AG04450 (cell line): Measurements from ENCODE around the gene SDHAF4. TPM values are rescaled to one million over a fixed set of nuclear protein-coding genes. Genes with fewer than 3 reads are reported as not detected.
"Not testable (repeated sequence)": the region's sequence is repeated elsewhere in the genome, so short reads cannot be mapped to it uniquely, and the experiment has no call there.

Experiments
- CTCF ChIA-PET: fragments of 300-600, 350-600 bp; formaldehyde crosslinking; extraction: SDS; loops from one replicate; lab custom pipeline; 2022; ENCODE audit warnings: antibody characterized with exemption, inconsistent platforms; lab: Charles Lee
- POLR2A ChIA-PET: fragments of 350-600 bp; formaldehyde crosslinking; extraction: SDS; loops from one replicate; lab custom pipeline; 2021; ENCODE audit warnings: antibody characterized with exemption, inconsistent platforms; lab: Yijun Ruan, JAX
- DNase-seq: peaks from one replicate; pipeline ENCODE4 v3.0.0-alpha.2; 2011; ENCODE audit warnings: low read depth, low spot score
- H3K27ac ChIP-seq: one replicate; pipeline ENCODE4 v1.5.1; 2012; ENCODE audit warnings: low read depth, low read length, control low read depth
- H3K27me3 ChIP-seq: one replicate; pipeline ENCODE4 v1.6.0; 2012; ENCODE audit warnings: low read length; ENCODE audit not compliant: control insufficient read depth, insufficient read depth
- H3K4me3 ChIP-seq: 2 replicates; pipeline ENCODE4 v1.5.1; 2011; ENCODE audit warnings: mild to moderate bottlenecking, low read depth, low read length, control low read depth
- H3K9me3 ChIP-seq: 2 replicates; pipeline ENCODE4 v1.5.1; 2012; ENCODE audit warnings: low read length; ENCODE audit not compliant: control insufficient read depth, insufficient read depth
- polyA plus RNA-seq: library from polyadenylated mRNA; depleted of rRNA; stranded (reverse); fragments of >200 nt; gene quantifications from 2 replicates; pipeline ENCODE4 v1.2.3, GENCODE V29; 2011
- TF ChIP-seq, protein P1 (sequence below): IDR thresholded peaks from 2 replicates; pipeline ENCODE4 v1.5.1; 2011; ENCODE audit warnings: low read depth, low read length, control low read depth, inconsistent platforms

SDHAF4 gene
- polyA plus RNA-seq, 1 experiment, result 8.3 TPM

DNA sequence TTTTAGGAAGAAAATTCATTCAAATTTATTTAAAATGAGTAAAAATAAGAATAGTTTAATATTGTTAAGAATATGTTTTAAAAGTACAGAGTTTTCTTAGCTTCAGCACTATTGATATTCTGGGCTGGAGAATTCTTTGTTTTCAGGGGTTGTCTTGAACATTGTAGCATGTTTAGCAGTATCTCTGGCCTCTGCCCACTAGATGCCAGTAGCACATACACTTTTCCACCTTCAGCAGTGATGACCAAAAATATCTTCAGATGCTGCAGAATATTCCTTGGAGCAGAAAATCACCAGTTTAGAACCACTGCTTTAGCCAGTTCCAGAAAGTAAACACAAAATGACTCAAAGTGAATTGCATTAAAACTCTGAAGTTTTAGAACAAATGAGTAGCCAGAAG is 19.4 kb upstream of the SDHAF4 start:
- ChIA-PET POLR2A (no interaction called here), CTCF (interaction anchor here (0.7 to 4.7 kb wide), 9 partner anchors 21 to 466 kb away, joined by 3 to 24 read pairs (median 3); no protein-coding TSS in a partner anchor)
- TF ChIP-seq, protein P1, sequence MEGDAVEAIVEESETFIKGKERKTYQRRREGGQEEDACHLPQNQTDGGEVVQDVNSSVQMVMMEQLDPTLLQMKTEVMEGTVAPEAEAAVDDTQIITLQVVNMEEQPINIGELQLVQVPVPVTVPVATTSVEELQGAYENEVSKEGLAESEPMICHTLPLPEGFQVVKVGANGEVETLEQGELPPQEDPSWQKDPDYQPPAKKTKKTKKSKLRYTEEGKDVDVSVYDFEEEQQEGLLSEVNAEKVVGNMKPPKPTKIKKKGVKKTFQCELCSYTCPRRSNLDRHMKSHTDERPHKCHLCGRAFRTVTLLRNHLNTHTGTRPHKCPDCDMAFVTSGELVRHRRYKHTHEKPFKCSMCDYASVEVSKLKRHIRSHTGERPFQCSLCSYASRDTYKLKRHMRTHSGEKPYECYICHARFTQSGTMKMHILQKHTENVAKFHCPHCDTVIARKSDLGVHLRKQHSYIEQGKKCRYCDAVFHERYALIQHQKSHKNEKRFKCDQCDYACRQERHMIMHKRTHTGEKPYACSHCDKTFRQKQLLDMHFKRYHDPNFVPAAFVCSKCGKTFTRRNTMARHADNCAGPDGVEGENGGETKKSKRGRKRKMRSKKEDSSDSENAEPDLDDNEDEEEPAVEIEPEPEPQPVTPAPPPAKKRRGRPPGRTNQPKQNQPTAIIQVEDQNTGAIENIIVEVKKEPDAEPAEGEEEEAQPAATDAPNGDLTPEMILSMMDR, result peak; percentile 46
- DNase-seq, result no peak
- no peaks in the 10 kb centered on the region for H3K27me3 ChIP-seq
- no peak overlapping the region for H3K4me3 ChIP-seq
- no peaks in the 10 kb centered on the region for H3K9me3 ChIP-seq
- no peak overlapping the region for H3K27ac ChIP-seq

DNA sequence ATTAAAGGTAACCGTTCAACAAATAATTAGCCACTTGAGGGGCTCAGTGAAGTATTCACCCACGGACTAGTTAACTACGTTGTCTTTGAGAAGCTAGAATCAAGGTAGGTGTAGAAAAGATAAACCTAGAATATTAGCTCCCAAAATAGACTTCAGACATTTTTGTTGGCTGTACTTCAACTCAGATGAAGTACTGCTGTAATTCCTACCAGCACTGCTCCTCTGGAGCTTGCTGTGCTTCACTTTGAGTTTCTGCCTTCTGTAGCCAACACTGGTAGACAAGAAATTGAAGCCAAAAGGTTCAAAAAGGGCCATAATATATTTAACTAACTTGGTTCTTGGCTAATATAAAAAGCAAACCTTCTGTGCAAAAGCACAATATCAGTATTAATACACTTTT is 18.8 kb upstream of the SDHAF4 start:
- Histone ChIP-seq H3K4me3 (no peak overlapping the region), H3K27ac (no peak overlapping the region), H3K27me3 (no peaks in the 10 kb centered on the region), H3K9me3 (no peaks in the 10 kb centered on the region)
- TF ChIP-seq, protein P1, result no peak
- ChIA-PET CTCF (interaction anchor here (1.0 to 4.7 kb wide), 7 partner anchors 132 to 465 kb away, joined by 3 to 24 read pairs (median 3); no protein-coding TSS in a partner anchor), POLR2A (no interaction called here)
- DNase-seq, result no peak

DNA sequence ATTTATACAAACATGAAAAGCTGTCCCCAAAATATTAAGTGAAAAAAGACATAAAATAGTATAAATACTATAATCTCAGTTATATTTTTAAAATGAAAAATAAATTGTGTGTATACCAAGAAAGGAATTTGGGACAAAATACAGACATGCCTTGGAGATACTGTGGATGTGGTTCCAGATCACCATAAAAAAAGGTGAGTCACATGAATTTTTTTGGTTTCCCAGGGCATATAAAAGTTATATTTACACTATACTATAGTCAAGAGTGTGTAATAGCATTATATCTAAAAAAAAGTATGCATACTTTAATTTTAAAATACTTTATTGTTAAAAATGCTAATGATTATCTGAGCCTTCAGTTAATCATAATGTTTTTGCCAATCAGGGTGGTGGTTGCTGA is 17.4 kb upstream of the SDHAF4 start:
- POLR2A ChIA-PET, result no interaction called here
- TF ChIP-seq, protein P1, result no peak
- no peak overlapping the region for H3K27ac ChIP-seq
- CTCF ChIA-PET, result interaction anchor here (0.8 to 4.7 kb wide), 3 partner anchors 30 to 328 kb away, joined by 3 to 24 read pairs (median 4); no protein-coding TSS in a partner anchor
- H3K27me3 ChIP-seq, result no peaks in the 10 kb centered on the region
- H3K4me3 ChIP-seq, result no peak overlapping the region
- no peaks in the 10 kb centered on the region for H3K9me3 ChIP-seq
- no peak for DNase-seq

DNA sequence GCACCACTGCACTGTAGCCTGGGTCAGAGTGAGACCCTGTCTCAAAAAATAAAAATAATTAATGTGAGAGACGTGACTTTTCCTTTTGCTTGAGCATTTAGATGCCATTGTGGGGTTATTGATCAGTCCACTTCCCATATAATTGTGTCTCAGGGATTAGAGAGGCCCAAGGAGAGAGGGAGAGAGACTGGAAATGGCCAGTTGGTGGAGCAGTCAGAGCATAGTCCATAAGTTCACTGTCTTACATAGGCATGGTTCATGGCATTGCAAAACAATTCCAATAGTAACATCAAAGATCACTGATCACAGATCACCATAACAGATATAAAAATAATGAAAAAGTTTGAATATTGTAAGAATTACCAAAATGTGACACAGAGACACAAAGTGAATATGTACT is 15.2 kb upstream of the SDHAF4 start:
- H3K27me3 ChIP-seq, result no peaks in the 10 kb centered on the region
- H3K9me3 ChIP-seq, result no peaks in the 10 kb centered on the region
- H3K4me3 ChIP-seq, result no peak overlapping the region
- no peak overlapping the region for H3K27ac ChIP-seq
- TF ChIP-seq, protein P1, result no peak
- CTCF ChIA-PET, result no interaction called here
- POLR2A ChIA-PET, result no interaction called here
- no peak for DNase-seq

DNA sequence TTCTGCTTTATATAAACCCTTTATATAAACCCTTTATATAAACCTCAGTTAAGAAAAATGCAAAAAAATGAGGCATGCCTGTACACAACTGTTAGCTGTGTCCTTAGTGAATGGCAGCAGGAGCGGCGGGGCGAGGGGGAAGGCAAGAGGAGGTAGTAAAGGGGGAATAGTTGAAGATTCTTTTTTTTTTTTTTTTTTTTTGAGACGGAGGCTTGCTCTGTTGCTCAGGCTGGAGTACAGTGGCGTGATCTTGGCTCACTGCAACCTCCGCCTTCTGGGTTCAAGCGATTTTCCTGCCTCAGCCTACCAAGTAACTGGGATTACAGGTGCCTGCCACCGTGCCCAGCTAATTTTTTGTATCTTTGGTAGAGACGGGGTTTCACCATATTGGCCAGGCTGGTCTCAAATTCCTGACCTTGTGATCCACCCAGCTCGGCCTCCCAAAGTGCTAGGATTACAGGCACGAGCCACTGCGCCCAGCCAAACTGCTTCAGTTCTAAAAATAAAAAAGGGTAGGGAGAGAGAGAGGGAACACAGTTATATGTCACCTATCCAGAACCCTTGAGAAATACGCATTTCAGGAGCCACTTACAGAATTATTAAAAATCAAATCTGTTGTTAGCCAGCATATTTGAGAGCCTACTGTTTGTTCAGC is 14.3 kb upstream of the SDHAF4 start:
- POLR2A ChIA-PET, H3K27ac ChIP-seq, DNase-seq, H3K9me3 ChIP-seq, CTCF ChIA-PET, H3K27me3 ChIP-seq, H3K4me3 ChIP-seq: not testable (repeated sequence)
